CD4-positive, alpha-beta T cell (primary cell): Measurements from ENCODE around the gene GAS2L1. TPM values are rescaled to one million over a fixed set of nuclear protein-coding genes. Genes with fewer than 3 reads are reported as not detected.

ENCODE experiments used
- ATAC-seq: fragments of 200-7000 bp; cut with Tn5 transposase; one replicate; pipeline ENCODE4 v1.10.0; 2022; ENCODE audit warnings: mild to moderate bottlenecking; ENCODE audit not compliant: poor library complexity
- CTCF ChIA-PET: fragments of 350-600 bp; sonication (Branson Sonifier 250); formaldehyde crosslinking; loops from one replicate; lab custom pipeline; 2021; ENCODE audit warnings: antibody characterized with exemption, inconsistent platforms; lab: Charles Lee
- POLR2A ChIA-PET: fragments of 350-600 bp; sonication (Branson Sonifier 250); formaldehyde crosslinking; loops from one replicate; lab custom pipeline; 2021; ENCODE audit warnings: antibody characterized with exemption, inconsistent platforms; lab: Charles Lee
- DNase-seq, 14 experiments: peaks; one replicate each; pipeline ENCODE4 v3.0.0-alpha.2; 2013 to 2020; ENCODE audit warnings: mixed read lengths in 2 of 14
- H3K27ac ChIP-seq, 2 donors: one replicate each; pipeline versions ENCODE4 v1.5.1 to v1.7.0; 2013; ENCODE audit warnings: low read length in 2 of 2, low read depth in 1 of 2, mild to moderate bottlenecking in 1 of 2
- H3K27me3 ChIP-seq, 2 experiments: 1 replicate in 1 of 2; 2 replicates in 1 of 2; pipeline versions ENCODE4 v1.6.1 to v1.7.0; 2013; ENCODE audit warnings: low read length in 2 of 2, control low read depth in 1 of 2, mild to moderate bottlenecking in 1 of 2, moderate library complexity in 1 of 2; ENCODE audit not compliant: insufficient read depth in 2 of 2, control insufficient read depth in 1 of 2
- H3K36me3 ChIP-seq: one replicate; pipeline ENCODE4 v1.6.1; 2013; ENCODE audit warnings: low read length, control low read depth; ENCODE audit not compliant: insufficient read depth
- H3K4me1 ChIP-seq: one replicate; pipeline ENCODE4 v1.6.1; 2013; ENCODE audit warnings: low read length, control low read depth; ENCODE audit not compliant: insufficient read depth
- H3K4me3 ChIP-seq: one replicate; pipeline ENCODE4 v1.5.1; 2013; ENCODE audit warnings: mild to moderate bottlenecking, low read length, moderate library complexity
- H3K9me3 ChIP-seq, 2 experiments: 1 replicate in 1 of 2; 2 replicates in 1 of 2; pipeline versions ENCODE4 v1.6.1 to v1.7.0; 2013; ENCODE audit warnings: low read length in 2 of 2, mild to moderate bottlenecking in 2 of 2, control low read depth in 1 of 2, moderate library complexity in 1 of 2; ENCODE audit not compliant: control insufficient read depth in 1 of 2, insufficient read depth in 1 of 2
- H3K27ac Mint-ChIP-seq: one replicate; pipeline ENCODE4 v1.8.0; 2020; ENCODE audit warnings: mixed read lengths
- H3K27me3 Mint-ChIP-seq: one replicate; pipeline ENCODE4 v1.8.0; 2021; ENCODE audit warnings: mixed read lengths
- H3K36me3 Mint-ChIP-seq: one replicate; pipeline ENCODE4 v1.8.0; 2021; ENCODE audit warnings: low read depth, mixed read lengths
- H3K4me1 Mint-ChIP-seq: one replicate; pipeline ENCODE4 v1.8.0; 2021; ENCODE audit warnings: low read depth, mixed read lengths
- H3K4me3 Mint-ChIP-seq: one replicate; pipeline ENCODE4 v1.8.0; 2020; ENCODE audit warnings: mild to moderate bottlenecking, mixed read lengths
- H3K9me3 Mint-ChIP-seq: one replicate; pipeline ENCODE4 v1.8.0; 2020; ENCODE audit warnings: mixed read lengths
- intact Hi-C, 2 experiments: fragments of 100-400 bp; cut with DNase I in 1 of 2; cut with micrococcal nuclease in 1 of 2; formaldehyde crosslinking; loops; one replicate each; pipeline versions ENCODE4 v1.15.1 to v1.9.0; 2023 to 2025; cut with DNase I, micrococcal nuclease
- total RNA-seq, 174 experiments: library from RNA in 2 of 174; stranded (reverse) in 2 of 174; gene quantifications; one replicate each; pipeline ENCODE4 v1.2.3 and lab custom pipeline; 2021 to 2026
- TF ChIP-seq, protein P1 (sequence below): fragments of 200-600 bp; IDR thresholded peaks from one replicate; pipeline ENCODE4 v1.8.0; 2022; ENCODE audit warnings: antibody characterized with exemption, mild to moderate bottlenecking

Gene GAS2L1
- total RNA-seq, 2 experiments from 2014 or later = 0.28 to 0.77 TPM

DNA sequence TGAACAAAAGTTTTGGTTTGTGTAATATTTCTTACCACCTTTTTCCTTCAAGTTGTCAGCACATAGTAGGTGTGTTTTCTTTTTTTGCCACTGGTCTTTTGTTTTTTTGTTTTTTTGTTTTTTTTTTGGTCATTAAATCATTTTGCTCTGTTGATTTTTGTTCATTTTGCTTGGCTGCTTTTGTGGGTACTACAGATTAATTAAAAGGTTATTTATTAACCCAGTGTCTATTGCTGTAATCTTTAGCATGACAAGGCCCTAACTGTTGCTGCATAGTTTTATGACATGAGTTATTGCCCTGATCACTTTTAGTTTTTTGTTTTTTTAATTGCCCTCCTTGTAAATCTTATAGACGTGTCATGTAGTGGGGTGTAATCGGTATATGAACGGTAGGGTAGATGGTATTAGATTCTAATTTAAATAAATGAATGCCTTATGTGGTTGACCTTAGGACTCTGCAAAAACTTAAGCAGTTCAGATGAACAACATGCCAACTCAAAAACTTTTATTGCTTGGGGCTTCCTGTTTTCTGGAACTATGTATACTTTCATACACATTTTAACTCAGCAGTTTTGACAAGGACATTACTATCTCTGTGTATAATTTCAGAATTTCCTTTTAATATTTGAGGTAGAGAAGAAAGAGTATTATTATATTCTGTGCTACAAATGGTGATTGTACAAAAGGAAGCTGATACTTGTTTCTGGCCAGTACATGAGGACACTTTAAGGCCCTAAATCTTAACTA is 30.5 kb upstream of the GAS2L1 start:
- CTCF ChIA-PET = interaction anchor here (1.3 kb wide), 1 partner anchor 31 kb away, joined by 5 read pairs; no protein-coding TSS in a partner anchor
- TF ChIP-seq, protein P1, sequence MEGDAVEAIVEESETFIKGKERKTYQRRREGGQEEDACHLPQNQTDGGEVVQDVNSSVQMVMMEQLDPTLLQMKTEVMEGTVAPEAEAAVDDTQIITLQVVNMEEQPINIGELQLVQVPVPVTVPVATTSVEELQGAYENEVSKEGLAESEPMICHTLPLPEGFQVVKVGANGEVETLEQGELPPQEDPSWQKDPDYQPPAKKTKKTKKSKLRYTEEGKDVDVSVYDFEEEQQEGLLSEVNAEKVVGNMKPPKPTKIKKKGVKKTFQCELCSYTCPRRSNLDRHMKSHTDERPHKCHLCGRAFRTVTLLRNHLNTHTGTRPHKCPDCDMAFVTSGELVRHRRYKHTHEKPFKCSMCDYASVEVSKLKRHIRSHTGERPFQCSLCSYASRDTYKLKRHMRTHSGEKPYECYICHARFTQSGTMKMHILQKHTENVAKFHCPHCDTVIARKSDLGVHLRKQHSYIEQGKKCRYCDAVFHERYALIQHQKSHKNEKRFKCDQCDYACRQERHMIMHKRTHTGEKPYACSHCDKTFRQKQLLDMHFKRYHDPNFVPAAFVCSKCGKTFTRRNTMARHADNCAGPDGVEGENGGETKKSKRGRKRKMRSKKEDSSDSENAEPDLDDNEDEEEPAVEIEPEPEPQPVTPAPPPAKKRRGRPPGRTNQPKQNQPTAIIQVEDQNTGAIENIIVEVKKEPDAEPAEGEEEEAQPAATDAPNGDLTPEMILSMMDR = no peak
- H3K36me3 Mint-ChIP-seq = peaks cover 98% of the 10 kb centered on the region
- H3K9me3 Mint-ChIP-seq = no peaks in the 10 kb centered on the region
- H3K27me3 ChIP-seq = no peaks in the 10 kb centered on the region
- POLR2A ChIA-PET = interaction anchor here (1.2 to 2.0 kb wide), 2 partner anchors 9 to 11 kb away, joined by 3 to 5 read pairs; no protein-coding TSS in a partner anchor
- H3K4me1 ChIP-seq = peaks cover 22% of the 10 kb centered on the region
- peak overlapping the region; percentile 59 for H3K27ac Mint-ChIP-seq
- H3K9me3 ChIP-seq = no peaks in the 10 kb centered on the region
- intact Hi-C loops = loop anchor here in 1 of 2 experiments (10.0 kb wide), 1 partner anchor 609 kb away; the partner anchor contains the start of gene MTMR3
- H3K27ac ChIP-seq = no peak overlapping the region
- peaks cover 78% of the 10 kb centered on the region for H3K4me1 Mint-ChIP-seq
- H3K4me3 ChIP-seq = no peak overlapping the region
- DNase-seq (no peak), ATAC-seq (no peak)
- H3K27me3 Mint-ChIP-seq = no peaks in the 10 kb centered on the region
- peaks cover 90% of the 10 kb centered on the region for H3K36me3 ChIP-seq
- peak overlapping the region; percentile 20 for H3K4me3 Mint-ChIP-seq

DNA sequence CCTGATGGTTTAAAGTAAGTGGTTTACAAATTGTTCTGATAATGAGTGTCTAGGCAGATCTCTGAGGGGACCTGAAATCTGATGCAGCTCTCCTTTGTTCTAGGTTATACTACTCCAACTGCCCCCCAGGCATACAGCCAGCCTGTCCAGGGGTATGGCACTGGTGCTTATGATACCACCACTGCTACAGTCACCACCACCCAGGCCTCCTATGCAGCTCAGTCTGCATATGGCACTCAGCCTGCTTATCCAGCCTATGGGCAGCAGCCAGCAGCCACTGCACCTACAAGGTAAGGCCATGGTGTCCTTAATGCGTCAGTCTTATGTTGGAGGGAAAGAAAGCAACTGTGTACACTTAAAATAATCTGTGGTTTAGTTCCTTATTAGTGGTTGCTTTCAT is 28.5 kb upstream of the GAS2L1 start:
- peaks cover 9% of the 10 kb centered on the region for H3K4me1 ChIP-seq
- Mint-ChIP-seq H3K27ac (peak overlapping the region; percentile 5), H3K36me3 (peaks cover 100% of the 10 kb centered on the region), H3K9me3 (no peaks in the 10 kb centered on the region), H3K4me3 (no peak overlapping the region), H3K4me1 (peaks cover 59% of the 10 kb centered on the region), H3K27me3 (no peaks in the 10 kb centered on the region)
- no peak for ATAC-seq
- intact Hi-C loops = loop anchor here in 1 of 2 experiments (10.0 kb wide), 1 partner anchor 607 kb away; the partner anchor contains the start of gene MTMR3
- no peak for DNase-seq
- ChIA-PET POLR2A (interaction anchor here (1.0 to 2.0 kb wide), 2 partner anchors 10 to 11 kb away, joined by 4 to 5 read pairs; partner anchors contain the start of gene EWSR1), CTCF (no interaction called here)
- H3K9me3 ChIP-seq = no peaks in the 10 kb centered on the region
- H3K4me3 ChIP-seq = no peak overlapping the region
- H3K27ac ChIP-seq = no peak overlapping the region
- H3K27me3 ChIP-seq = no peaks in the 10 kb centered on the region
- peaks cover 89% of the 10 kb centered on the region for H3K36me3 ChIP-seq
- TF ChIP-seq, protein P1 = no peak

DNA sequence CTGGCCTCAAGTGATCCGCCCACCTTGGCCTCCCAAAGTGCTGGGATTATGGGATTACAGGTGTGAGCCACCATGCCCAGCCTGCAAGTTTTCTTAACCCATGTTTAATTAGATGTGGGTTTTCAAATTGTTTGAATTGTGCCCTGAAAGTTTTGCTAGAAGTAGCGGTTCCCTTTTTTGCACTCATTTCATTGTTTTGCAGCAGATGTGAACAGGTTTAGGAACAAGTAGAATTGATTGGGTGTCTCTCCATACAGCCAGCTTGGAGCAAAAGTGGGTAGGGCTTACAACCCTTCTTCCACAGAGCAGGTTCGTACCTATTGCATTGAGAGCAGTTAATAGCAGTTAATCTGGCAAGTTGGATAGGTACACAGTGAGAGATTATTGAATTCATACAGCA is 22.3 kb upstream of the GAS2L1 start:
- Mint-ChIP-seq H3K27ac (peak overlapping the region; percentile 39), H3K4me3 (no peak overlapping the region), H3K27me3 (no peaks in the 10 kb centered on the region), H3K36me3 (peaks cover 100% of the 10 kb centered on the region), H3K9me3 (no peaks in the 10 kb centered on the region), H3K4me1 (peaks cover 23% of the 10 kb centered on the region)
- ChIA-PET CTCF (no interaction called here), POLR2A (interaction anchor here (0.6 to 1.2 kb wide), 2 partner anchors 10 to 14 kb away, joined by 3 to 4 read pairs; no protein-coding TSS in a partner anchor)
- intact Hi-C loops = no loop called here
- no peak overlapping the region for H3K4me3 ChIP-seq
- TF ChIP-seq, protein P1 = no peak
- H3K9me3 ChIP-seq = no peaks in the 10 kb centered on the region
- no peaks in the 10 kb centered on the region for H3K27me3 ChIP-seq
- ATAC-seq = no peak
- H3K36me3 ChIP-seq = peaks cover 86% of the 10 kb centered on the region
- H3K27ac ChIP-seq = no peak overlapping the region
- no peaks in the 10 kb centered on the region for H3K4me1 ChIP-seq
- no peak for DNase-seq
